ENCODE measurements around the gene PRDM15. TPM values are rescaled to one million over a fixed set of nuclear protein-coding genes. Genes with fewer than 3 reads are reported as not detected.

PRDM15 gene
- total and polyA plus RNA-seq, 2 donors (not counting 3 experiments of a cell fraction or from before 2014, with no cell fraction given) = 11.8 to 12.9 TPM

- Histone ChIP-seq H3K36me3 (ENCODE audit: control insufficient read depth in 2 of 2, extremely low read depth in 1 of 2, insufficient read depth in 2 of 2, low read length in 2 of 2) (no peaks in the 10 kb centered on the region), H3K27ac (ENCODE audit: insufficient read depth, low read depth, low read length) (no peak overlapping the region), H3K9me1 (replicated peaks; ENCODE audit: control insufficient read depth, extremely low read depth, insufficient read depth, low read length) (no peaks in the 10 kb centered on the region), H4K20me1 (replicated peaks; ENCODE audit: control insufficient read depth, extremely low read depth, insufficient read depth, low read length) (no peaks in the 10 kb centered on the region), H3K9me3 (replicated peaks; ENCODE audit: control insufficient read depth, insufficient read depth, low read length) (no peaks in the 10 kb centered on the region), H3K4me3 (replicated peaks in 1 of 3; ENCODE audit: insufficient read depth in 1 of 3, low read depth in 1 of 3, low read length in 3 of 3) (no peak overlapping the region), H3K9ac (replicated peaks; ENCODE audit: extremely low read depth, insufficient read depth, low read length) (no peak overlapping the region), H3K4me1 (ENCODE audit: control insufficient read depth, extremely low read depth, insufficient read depth, low read length) (no peaks in the 10 kb centered on the region), H2AFZ (ENCODE audit: low read depth, low read length) (no peak overlapping the region), H3K27me3 (ENCODE audit: control insufficient read depth in 2 of 2, insufficient read depth in 2 of 2, low read length in 2 of 2) (no peaks in the 10 kb centered on the region), H3K79me2 (ENCODE audit: control insufficient read depth, insufficient read depth, low read length) (no peaks in the 10 kb centered on the region), H3K4me2 (ENCODE audit: insufficient read depth, low read length) (no peak overlapping the region)
- dilution Hi-C loops (cut with MboI; ENCODE audit: extremely low pct_ligation_motif_present, low sequenced_read_pairs) = no loop called here
- no peak for FAIRE-seq
- TF ChIP-seq MAX (IDR thresholded peaks at IDR 0.05; ENCODE audit: insufficient read depth, insufficient read length) (no peak), MYC (IDR thresholded peaks at IDR 0.05; ENCODE audit: low read depth, low read length) (no peak), POLR2AphosphoS5 (IDR thresholded peaks at IDR 0.05; ENCODE audit: insufficient read depth, low read depth, low read length) (no peak), GATA2 (IDR thresholded peaks at IDR 0.05; ENCODE audit: insufficient read depth, insufficient read length, low read depth, low read length) (no peak), CTCF (IDR thresholded peaks at IDR 0.05; ENCODE audit: extremely low read depth in 1 of 2, insufficient read depth in 1 of 2, low read depth in 1 of 2, low read length in 2 of 2) (no peak), POLR2A (IDR thresholded peaks at IDR 0.05; ENCODE audit: low read depth, low read length) (no peak), EZH2 (IDR thresholded peaks at IDR 0.05; ENCODE audit: borderline replicate concordance, low read depth, low read length, severe bottlenecking) (no peak), JUN (IDR thresholded peaks at IDR 0.05; ENCODE audit: borderline replicate concordance, insufficient read depth, insufficient read length, low read depth) (no peak), FOS (IDR thresholded peaks at IDR 0.05; ENCODE audit: borderline replicate concordance, insufficient read depth, low read length) (no peak)
- CTCF ChIA-PET = no interaction called here
- POLR2A ChIA-PET = no interaction called here
- DNase-seq (ENCODE audit: low read depth, low spot score) = no peak
- BruUV-seq (replicated peaks) = no TSS peak
- intact Hi-C loops (cut with micrococcal nuclease) = no loop called here
Measured at GRCh38 chr21:41823906-41824305, 55.2 kb downstream of the PRDM15 start.
